ENCODE results near the gene PIP4K2C. TPM values are rescaled to one million over a fixed set of nuclear protein-coding genes. Genes with fewer than 3 reads are reported as not detected.
A peak's percentile ranks its signal among the peaks of the same experiment; 100 is the strongest.

The PIP4K2C gene
- total and polyA plus RNA-seq, 7 experiments from 2014 or later = 18.5 to 29.7 (median 21.9) TPM

DNA sequence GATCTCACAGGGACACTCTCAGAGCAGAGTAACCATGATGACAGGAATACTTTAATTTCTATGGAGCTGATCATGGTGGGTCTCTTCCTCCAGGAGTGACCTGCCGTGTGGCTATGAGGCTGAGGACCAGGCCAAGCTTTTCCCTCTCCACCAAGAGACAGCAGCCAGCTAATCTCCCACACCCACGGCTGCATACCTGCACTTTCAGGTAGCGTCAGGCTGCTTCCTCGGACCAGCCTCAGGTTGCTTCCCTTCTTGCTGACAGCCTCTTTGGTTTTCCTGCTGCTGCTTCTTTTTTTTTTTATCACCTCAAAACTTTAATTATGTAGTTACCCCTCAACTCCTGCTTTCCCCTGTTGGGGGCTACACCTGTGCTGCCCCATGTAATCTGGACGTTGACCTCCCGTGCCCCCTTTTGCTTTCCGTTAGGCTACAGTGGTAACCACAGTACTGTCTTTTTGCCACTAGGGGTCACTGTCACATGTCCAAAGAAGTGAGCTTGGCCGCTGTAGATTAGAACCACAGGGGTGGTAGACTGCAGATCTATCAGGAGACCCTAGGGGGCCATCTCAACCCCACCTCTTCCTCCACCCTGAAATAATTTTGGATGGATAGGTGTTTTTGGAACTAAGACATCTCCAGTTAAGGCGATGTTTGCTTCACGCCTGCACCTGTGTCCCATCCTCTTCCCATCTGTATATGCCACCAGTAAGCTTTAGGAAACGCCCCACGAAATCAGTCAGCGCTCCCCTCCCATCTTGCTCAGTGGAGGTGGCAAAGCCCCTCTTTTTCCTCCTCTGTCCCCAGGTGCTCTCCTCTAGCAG, 7.8 kb upstream of the PIP4K2C start:
- ATAC-seq (peak; percentile 100), DNase-seq (peak; percentile 24 to 79 (median 71))
- Histone ChIP-seq H3K4me3 (ENCODE audit: low read length) (no peak overlapping the region), H3K27ac (ENCODE audit: low read depth, low read length) (no peak overlapping the region), H3K36me3 (ENCODE audit: control insufficient read depth in 2 of 3, insufficient read depth in 3 of 3, low read length in 3 of 3) (no peaks in the 10 kb centered on the region), H3K27me3 (ENCODE audit: control insufficient read depth in 2 of 2, insufficient read depth in 2 of 2, low read length in 2 of 2) (no peaks in the 10 kb centered on the region), H3K4me1 (ENCODE audit: control insufficient read depth in 2 of 2, insufficient read depth in 2 of 2, low read length in 2 of 2) (no peaks in the 10 kb centered on the region), H3K9me3 (ENCODE audit: control insufficient read depth in 2 of 3, low read length in 3 of 3) (no peaks in the 10 kb centered on the region)
- POLR2A ChIA-PET = interaction anchor here (1.2 to 1.3 kb wide), 2 partner anchors 37 to 39 kb away, joined by 3 to 5 read pairs; no protein-coding TSS in a partner anchor
- CTCF ChIA-PET = interaction anchor here (0.6 to 7.6 kb wide), 31 partner anchors 8 to 1485 kb away, joined by 3 to 72 read pairs (median 4); partner anchors contain the start of genes GLI1 and OS9
- intact Hi-C loops (cut with micrococcal nuclease) = loop anchor here (1.0 to 2.0 kb wide), 9 partner anchors 8 to 322 kb away; partner anchors contain the start of genes B4GALNT1 (in 2 of the 2), PIP4K2C (in 2 of the 2), GLI1 (in 1 of the 2) and MBD6 (in 1 of the 2)
- Mint-ChIP-seq H3K27me3 (peaks cover 0 to 18% (median 14%) of the 10 kb centered on the region in 5 donors), H3K36me3 (no peaks in the 10 kb centered on the region), H3K4me1 (peaks cover 5 to 15% (median 6%) of the 10 kb centered on the region in 7 donors), H3K27ac (peak overlapping the region in 1 of 9 donors; percentile 78), H3K4me3 (no peak overlapping the region), H3K9me3 (peaks cover 0 to 1% (median 0%) of the 10 kb centered on the region in 11 donors)

DNA sequence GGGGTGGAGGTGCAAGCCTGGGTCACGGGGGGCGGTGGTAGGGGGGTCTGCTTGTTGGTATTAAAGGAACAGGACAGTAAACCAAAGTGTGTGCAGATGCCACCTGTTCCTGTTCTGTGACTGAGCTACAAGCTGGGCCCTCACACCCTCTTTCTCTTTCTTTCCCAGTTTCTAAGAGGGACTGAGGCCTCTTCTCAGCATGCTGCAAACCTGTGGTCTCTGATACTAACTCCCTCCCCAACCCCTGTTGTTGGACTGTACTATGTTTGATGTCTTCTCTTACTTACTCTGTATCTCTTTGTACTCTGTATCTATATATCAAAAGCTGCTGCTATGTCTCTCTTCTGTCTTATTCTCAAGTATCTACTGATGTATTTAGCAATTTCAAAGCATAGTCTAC, 6.9 kb upstream of the PIP4K2C start:
- ATAC-seq = no peak
- H3K36me3 ChIP-seq (ENCODE audit: control insufficient read depth in 2 of 3, insufficient read depth in 3 of 3, low read length in 3 of 3) = no peaks in the 10 kb centered on the region
- POLR2A ChIA-PET = interaction anchor here (1.2 to 1.3 kb wide), 2 partner anchors 37 to 38 kb away, joined by 3 to 5 read pairs; no protein-coding TSS in a partner anchor
- CTCF ChIA-PET = interaction anchor here (0.7 to 7.6 kb wide), 19 partner anchors 9 to 243 kb away, joined by 3 to 72 read pairs (median 5); partner anchors contain the start of gene GLI1
- Mint-ChIP-seq H3K9me3 (peaks cover 0 to 1% (median 0%) of the 10 kb centered on the region in 11 donors), H3K4me3 (no peak overlapping the region), H3K36me3 (no peaks in the 10 kb centered on the region), H3K4me1 (peaks cover 5 to 15% (median 6%) of the 10 kb centered on the region in 7 donors), H3K27me3 (peaks cover 0 to 18% (median 14%) of the 10 kb centered on the region in 5 donors), H3K27ac (peak overlapping the region in 2 of 9 donors; percentile 8 to 20)
- H3K9me3 ChIP-seq (ENCODE audit: control insufficient read depth in 2 of 3, low read length in 3 of 3) = no peaks in the 10 kb centered on the region
- intact Hi-C loops (cut with micrococcal nuclease) = no loop called here
- DNase-seq = no peak
- no peak overlapping the region for H3K27ac ChIP-seq (ENCODE audit: low read depth, low read length)
- no peak overlapping the region for H3K4me3 ChIP-seq (ENCODE audit: low read length)
- H3K4me1 ChIP-seq (ENCODE audit: control insufficient read depth in 2 of 2, insufficient read depth in 2 of 2, low read length in 2 of 2) = no peaks in the 10 kb centered on the region
- no peaks in the 10 kb centered on the region for H3K27me3 ChIP-seq (ENCODE audit: control insufficient read depth in 2 of 2, insufficient read depth in 2 of 2, low read length in 2 of 2)

DNA sequence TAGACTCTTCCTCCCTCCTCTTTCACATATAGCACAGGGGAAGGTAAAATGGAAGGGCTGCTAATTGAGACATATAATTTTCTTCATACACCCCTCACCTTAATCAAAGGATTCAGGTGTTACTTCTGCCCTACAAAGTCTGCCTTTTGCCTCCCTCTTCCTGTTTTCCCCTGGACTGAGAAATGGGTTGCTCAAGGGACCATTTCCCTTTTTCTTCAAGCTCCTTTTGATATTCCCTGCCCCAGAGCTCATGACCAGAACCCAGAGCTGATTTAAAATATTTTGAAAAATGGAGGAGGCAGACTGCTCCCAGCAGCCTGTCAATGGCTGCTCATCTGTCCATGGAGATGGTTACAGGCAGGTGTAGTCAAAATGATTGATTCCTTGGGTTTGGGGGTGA, 6.3 kb upstream of the PIP4K2C start:
- no peak overlapping the region for H3K27ac ChIP-seq (ENCODE audit: low read depth, low read length)
- DNase-seq (no peak), ATAC-seq (no peak)
- H3K4me3 Mint-ChIP-seq = no peak overlapping the region
- peaks cover 0 to 1% (median 0%) of the 10 kb centered on the region in 11 donors for H3K9me3 Mint-ChIP-seq
- H3K4me1 Mint-ChIP-seq = peaks cover 5 to 15% (median 6%) of the 10 kb centered on the region in 7 donors
- no peaks in the 10 kb centered on the region for H3K27me3 ChIP-seq (ENCODE audit: control insufficient read depth in 2 of 2, insufficient read depth in 2 of 2, low read length in 2 of 2)
- no peaks in the 10 kb centered on the region for H3K4me1 ChIP-seq (ENCODE audit: control insufficient read depth in 2 of 2, insufficient read depth in 2 of 2, low read length in 2 of 2)
- H3K36me3 ChIP-seq (ENCODE audit: control insufficient read depth in 2 of 3, insufficient read depth in 3 of 3, low read length in 3 of 3) = no peaks in the 10 kb centered on the region
- ChIA-PET CTCF (interaction anchor here (0.8 to 7.6 kb wide), 12 partner anchors 10 to 168 kb away, joined by 3 to 72 read pairs (median 8); partner anchors contain the start of genes B4GALNT1, CDK4 and GLI1), POLR2A (interaction anchor here (0.7 to 1.0 kb wide), 2 partner anchors 41 to 43 kb away, joined by 3 read pairs; no protein-coding TSS in a partner anchor)
- H3K4me3 ChIP-seq (ENCODE audit: low read length) = no peak overlapping the region
- peaks cover 0 to 18% (median 14%) of the 10 kb centered on the region in 5 donors for H3K27me3 Mint-ChIP-seq
- H3K36me3 Mint-ChIP-seq = no peaks in the 10 kb centered on the region
- no peaks in the 10 kb centered on the region for H3K9me3 ChIP-seq (ENCODE audit: control insufficient read depth in 2 of 3, low read length in 3 of 3)
- H3K27ac Mint-ChIP-seq = no peak overlapping the region
- intact Hi-C loops (cut with micrococcal nuclease) = no loop called here

GRCh38 chr12:57585156-57585555, 5.8 kb upstream of the PIP4K2C start:
- H3K9me3 ChIP-seq (ENCODE audit: control insufficient read depth in 2 of 3, low read length in 3 of 3) = no peaks in the 10 kb centered on the region
- no peak overlapping the region for H3K4me3 ChIP-seq (ENCODE audit: low read length)
- H3K4me1 ChIP-seq (ENCODE audit: control insufficient read depth in 2 of 2, insufficient read depth in 2 of 2, low read length in 2 of 2) = peaks cover 0 to 1% of the 10 kb centered on the region in 2 donors
- ChIA-PET CTCF (interaction anchor here (0.6 to 7.6 kb wide), 14 partner anchors 10 to 197 kb away, joined by 3 to 72 read pairs (median 6); partner anchors contain the start of genes B4GALNT1, CDK4, GLI1 and TSFM), POLR2A (interaction anchor here (0.6 to 1.0 kb wide), 3 partner anchors 40 to 56 kb away, joined by 3 read pairs; no protein-coding TSS in a partner anchor)
- H3K9me3 Mint-ChIP-seq = peaks cover 0 to 1% (median 0%) of the 10 kb centered on the region in 11 donors
- peaks cover 0 to 18% (median 14%) of the 10 kb centered on the region in 5 donors for H3K27me3 Mint-ChIP-seq
- no peaks in the 10 kb centered on the region for H3K36me3 ChIP-seq (ENCODE audit: control insufficient read depth in 2 of 3, insufficient read depth in 3 of 3, low read length in 3 of 3)
- intact Hi-C loops (cut with micrococcal nuclease) = no loop called here
- no peaks in the 10 kb centered on the region for H3K27me3 ChIP-seq (ENCODE audit: control insufficient read depth in 2 of 2, insufficient read depth in 2 of 2, low read length in 2 of 2)
- DNase-seq = no peak
- no peaks in the 10 kb centered on the region for H3K36me3 Mint-ChIP-seq
- H3K4me3 Mint-ChIP-seq = no peak overlapping the region
- H3K4me1 Mint-ChIP-seq = peaks cover 5 to 17% (median 7%) of the 10 kb centered on the region in 7 donors
- no peak for ATAC-seq
- no peak overlapping the region for H3K27ac ChIP-seq (ENCODE audit: low read depth, low read length)
- no peak overlapping the region for H3K27ac Mint-ChIP-seq

- H3K27me3 Mint-ChIP-seq = peaks cover 0 to 18% (median 14%) of the 10 kb centered on the region in 5 donors
- Histone ChIP-seq H3K4me1 (ENCODE audit: control insufficient read depth in 2 of 2, insufficient read depth in 2 of 2, low read length in 2 of 2) (peaks cover 6% of the 10 kb centered on the region in 2 donors), H3K9me3 (ENCODE audit: control insufficient read depth in 2 of 3, low read length in 3 of 3) (no peaks in the 10 kb centered on the region), H3K4me3 (ENCODE audit: low read length) (no peak overlapping the region), H3K27me3 (ENCODE audit: control insufficient read depth in 2 of 2, insufficient read depth in 2 of 2, low read length in 2 of 2) (no peaks in the 10 kb centered on the region), H3K27ac (ENCODE audit: low read depth, low read length) (no peak overlapping the region), H3K36me3 (ENCODE audit: control insufficient read depth in 2 of 3, insufficient read depth in 3 of 3, low read length in 3 of 3) (no peaks in the 10 kb centered on the region)
- DNase-seq (no peak), ATAC-seq (no peak)
- H3K9me3 Mint-ChIP-seq = no peaks in the 10 kb centered on the region
- no peak overlapping the region for H3K27ac Mint-ChIP-seq
- ChIA-PET CTCF (interaction anchor here (1.0 to 7.6 kb wide), 5 partner anchors 11 to 196 kb away, joined by 3 to 72 read pairs (median 5); partner anchors contain the start of genes GLI1 and TSFM), POLR2A (no interaction called here)
- no peaks in the 10 kb centered on the region for H3K36me3 Mint-ChIP-seq
- intact Hi-C loops (cut with micrococcal nuclease) = no loop called here
- H3K4me3 Mint-ChIP-seq = no peak overlapping the region
- H3K4me1 Mint-ChIP-seq = peaks cover 12 to 23% (median 14%) of the 10 kb centered on the region in 7 donors
Observed at GRCh38 chr12:57586128-57586527, 4.9 kb upstream of the PIP4K2C start.

DNA sequence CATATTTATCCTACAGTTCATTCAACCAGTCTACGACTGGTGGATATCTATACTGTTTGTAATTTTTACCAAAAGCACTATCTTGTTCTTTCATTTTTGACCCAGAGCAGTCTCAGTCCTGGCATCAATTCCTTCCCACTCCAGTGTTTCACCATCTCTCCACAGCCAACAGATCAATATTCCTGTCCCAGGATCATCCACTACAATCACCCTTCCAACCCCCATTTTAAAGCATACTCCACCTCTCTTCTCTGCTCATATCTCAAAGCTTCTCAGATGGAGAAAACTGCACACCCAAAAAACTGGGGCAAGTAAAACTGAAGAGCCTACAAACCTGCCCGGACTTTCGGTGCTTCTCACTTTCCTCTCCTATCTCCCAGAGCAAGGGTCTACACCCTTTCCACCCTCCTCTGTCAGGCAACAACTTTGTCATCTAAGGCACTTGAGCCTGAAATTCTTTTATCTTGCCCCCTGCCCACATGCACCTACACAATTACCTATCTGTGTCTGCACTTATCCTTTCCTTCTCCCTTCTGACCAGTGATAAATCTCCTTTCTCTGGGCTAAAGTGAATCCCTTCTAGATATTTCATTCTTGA, 4.1 kb upstream of the PIP4K2C start:
- ChIA-PET POLR2A (no interaction called here), CTCF (interaction anchor here (0.7 to 7.6 kb wide), 3 partner anchors 15 to 195 kb away, joined by 3 to 72 read pairs (median 3); partner anchors contain the start of gene TSFM)
- no peak for DNase-seq
- H3K36me3 ChIP-seq (ENCODE audit: control insufficient read depth in 2 of 3, insufficient read depth in 3 of 3, low read length in 3 of 3) = no peaks in the 10 kb centered on the region
- Mint-ChIP-seq H3K27me3 (peaks cover 0 to 18% (median 14%) of the 10 kb centered on the region in 5 donors), H3K27ac (no peak overlapping the region), H3K36me3 (no peaks in the 10 kb centered on the region), H3K4me3 (no peak overlapping the region), H3K9me3 (no peaks in the 10 kb centered on the region), H3K4me1 (peaks cover 15 to 28% (median 20%) of the 10 kb centered on the region in 7 donors)
- intact Hi-C loops (cut with micrococcal nuclease) = no loop called here
- no peak overlapping the region for H3K4me3 ChIP-seq (ENCODE audit: low read length)
- H3K4me1 ChIP-seq (ENCODE audit: control insufficient read depth in 2 of 2, insufficient read depth in 2 of 2, low read length in 2 of 2) = peaks cover 10 to 12% of the 10 kb centered on the region in 2 donors
- no peak for ATAC-seq
- H3K27me3 ChIP-seq (ENCODE audit: control insufficient read depth in 2 of 2, insufficient read depth in 2 of 2, low read length in 2 of 2) = no peaks in the 10 kb centered on the region
- no peaks in the 10 kb centered on the region for H3K9me3 ChIP-seq (ENCODE audit: control insufficient read depth in 2 of 3, low read length in 3 of 3)
- H3K27ac ChIP-seq (ENCODE audit: low read depth, low read length) = no peak overlapping the region
